Measurements from ENCODE around the gene GSDMA.

Gene GSDMA, protein sequence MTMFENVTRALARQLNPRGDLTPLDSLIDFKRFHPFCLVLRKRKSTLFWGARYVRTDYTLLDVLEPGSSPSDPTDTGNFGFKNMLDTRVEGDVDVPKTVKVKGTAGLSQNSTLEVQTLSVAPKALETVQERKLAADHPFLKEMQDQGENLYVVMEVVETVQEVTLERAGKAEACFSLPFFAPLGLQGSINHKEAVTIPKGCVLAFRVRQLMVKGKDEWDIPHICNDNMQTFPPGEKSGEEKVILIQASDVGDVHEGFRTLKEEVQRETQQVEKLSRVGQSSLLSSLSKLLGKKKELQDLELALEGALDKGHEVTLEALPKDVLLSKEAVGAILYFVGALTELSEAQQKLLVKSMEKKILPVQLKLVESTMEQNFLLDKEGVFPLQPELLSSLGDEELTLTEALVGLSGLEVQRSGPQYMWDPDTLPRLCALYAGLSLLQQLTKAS

DNA sequence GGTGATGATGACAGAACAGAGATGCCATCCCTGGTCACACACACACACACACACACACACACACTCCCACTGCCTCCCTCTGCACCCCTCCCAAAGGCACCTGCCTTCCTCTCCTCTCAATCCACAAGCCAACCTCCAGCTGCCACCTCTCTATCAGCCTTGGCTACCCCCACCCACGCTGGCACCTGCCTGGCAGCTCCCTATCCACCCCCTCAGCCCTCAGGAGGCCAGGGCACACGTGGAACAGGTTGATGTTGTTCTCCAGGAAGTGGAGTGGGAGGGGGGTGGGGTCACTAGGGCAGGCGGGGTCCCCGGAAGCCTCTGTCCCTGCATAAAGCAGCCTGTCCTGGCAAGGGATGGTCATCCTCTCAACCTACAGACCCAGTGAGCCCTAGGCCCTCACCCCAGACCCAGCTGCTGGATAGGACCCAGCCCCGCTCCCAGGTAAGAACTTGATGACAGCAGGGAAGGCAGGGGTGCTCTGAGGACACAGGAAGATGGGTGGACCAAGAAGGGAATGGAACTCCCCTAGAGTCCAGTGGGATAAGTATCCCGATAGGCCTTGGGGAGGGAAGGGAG lies at the start of gene GSDMA:
Gene GSDMA (plus strand): TSS at position 363 of the 579 bp plus-strand sequence. CDS start 2,684 bp downstream, outside the sequence.
- DNase-seq = no peak

DNA sequence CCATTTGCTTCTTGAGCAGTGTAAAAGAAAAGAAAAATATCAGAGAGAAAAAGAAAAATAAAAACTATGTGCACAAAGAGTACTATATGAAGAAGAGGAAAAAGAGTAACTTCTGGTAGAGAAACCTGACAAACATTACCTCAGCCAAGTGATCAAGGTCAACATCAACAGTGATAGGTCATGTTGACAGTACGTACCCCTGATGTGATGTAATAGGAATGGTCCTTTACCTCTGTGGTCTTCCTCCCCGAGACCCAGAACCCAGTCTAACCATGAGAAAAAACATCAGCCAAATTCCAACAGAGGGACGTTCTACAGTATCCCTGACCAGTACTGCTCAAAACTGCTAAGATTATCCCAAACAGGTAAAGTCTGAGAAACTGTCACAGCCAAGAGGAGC lies 48.8 kb upstream of the GSDMA start:
- no peak for DNase-seq

DNA sequence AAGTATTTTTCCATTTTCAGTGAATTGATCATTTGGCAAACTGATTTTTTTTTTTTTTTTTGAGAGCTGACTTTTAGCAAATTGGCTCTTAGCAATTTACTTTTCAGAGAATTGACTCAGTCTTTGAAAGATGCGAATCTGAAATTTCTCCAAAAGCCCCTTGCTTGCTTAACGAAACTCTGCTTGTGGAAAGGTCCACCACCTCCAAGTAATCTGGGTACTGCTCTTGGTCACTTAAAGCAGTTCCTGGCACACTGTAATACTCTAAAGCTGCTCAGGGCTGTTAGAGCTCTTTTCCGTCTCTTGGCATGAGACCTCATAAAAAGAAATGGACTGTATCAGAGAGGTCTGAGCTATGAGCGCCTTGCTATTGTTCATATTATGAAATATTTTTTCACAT lies 47.2 kb upstream of the GSDMA start:
- no peak for DNase-seq

DNA sequence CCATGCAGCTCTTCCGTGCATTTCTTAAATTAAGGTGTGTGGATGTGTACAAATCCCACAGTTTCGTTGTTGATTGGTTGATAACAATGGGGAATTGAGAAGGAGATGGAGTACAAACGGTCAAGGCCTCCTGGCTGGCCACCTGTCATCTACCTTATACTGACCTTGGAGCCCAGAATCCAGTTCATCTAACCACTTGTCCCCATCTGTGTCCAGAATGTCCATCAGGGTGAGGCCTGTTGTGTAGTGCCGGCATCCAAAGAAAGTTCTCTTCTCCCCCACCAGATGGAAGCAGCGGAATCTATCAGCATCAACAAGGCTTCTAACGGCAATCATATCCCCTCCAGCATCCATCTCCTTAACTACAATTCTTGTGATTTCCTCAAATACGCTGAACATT lies 45.9 kb upstream of the GSDMA start:
- no peak for DNase-seq

DNA sequence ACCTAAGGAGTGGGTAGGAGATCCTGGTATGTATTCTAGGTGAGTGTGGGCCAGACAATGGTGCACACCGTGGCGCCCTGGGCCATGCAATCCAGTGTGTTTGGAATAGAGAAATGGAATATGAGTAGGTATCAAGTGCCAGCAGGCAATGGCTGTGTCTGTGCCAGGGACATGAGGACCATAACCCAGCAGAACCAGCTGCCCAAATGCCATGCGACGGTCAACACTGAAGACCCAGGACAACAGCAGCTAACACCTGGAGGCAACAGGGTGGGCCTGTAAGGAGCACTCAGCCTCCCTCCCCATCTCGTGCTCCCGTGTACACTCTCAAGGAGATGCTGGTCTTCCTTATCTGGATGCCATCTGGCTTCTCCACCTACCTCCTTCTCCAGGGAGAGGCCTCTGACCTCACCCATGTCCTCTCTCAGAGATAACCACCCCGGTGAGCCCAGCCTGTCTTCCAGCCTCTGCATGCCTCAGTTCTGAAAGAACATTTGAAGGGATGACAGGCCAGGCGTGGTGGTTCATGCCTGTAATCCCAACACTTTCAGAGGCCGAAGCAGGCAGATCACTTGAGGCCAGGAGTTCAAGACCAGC lies 43.6 kb upstream of the GSDMA start:
- DNase-seq = no peak

DNA sequence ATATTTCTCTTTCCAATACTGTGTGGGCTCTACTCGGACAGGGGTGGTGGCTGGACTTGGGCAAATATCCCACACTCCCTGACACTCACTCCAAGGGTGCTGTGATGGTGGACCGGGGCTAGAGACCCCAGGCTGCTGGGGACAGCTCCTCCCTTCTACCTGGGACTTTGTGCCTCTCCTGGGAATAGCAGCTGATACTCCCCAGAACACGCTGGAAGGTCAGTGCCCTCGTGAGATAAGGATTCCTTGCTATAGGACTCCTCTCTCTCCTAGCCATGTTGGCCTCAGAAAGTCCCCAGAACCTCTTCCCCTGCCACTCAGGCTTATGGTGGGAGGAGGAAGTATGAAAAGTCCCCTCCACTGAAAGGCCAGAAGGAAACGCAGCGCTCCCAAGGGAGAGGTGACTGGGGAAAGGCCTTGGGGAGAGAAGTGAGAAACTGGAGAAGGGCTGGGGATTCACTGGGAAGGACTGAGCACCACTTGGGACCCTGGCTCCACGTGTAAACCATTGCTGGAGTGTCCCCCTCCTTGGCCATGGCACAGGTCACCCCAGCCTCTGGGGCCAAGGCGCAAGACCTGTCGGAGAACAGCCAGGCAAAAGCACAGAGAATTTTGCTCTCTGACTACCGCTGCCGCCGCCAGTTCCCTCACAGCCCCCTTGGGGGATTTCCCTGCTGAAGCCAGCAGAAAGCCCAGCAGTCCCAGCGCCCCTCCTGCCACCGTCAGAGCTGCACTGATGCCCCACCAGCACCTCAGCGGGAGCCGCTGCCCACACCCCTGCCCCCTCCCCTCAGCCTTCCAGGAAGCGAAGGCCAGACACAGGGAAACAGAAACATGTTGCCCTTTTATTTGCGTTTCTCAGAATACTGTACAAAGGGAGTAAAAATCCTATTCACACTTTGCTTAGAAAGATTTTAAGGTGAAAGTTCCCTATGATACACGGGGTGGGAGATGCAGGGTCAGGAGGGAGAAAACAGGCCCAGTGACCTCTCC lies 42.3 kb upstream of the GSDMA start:
- DNase-seq = no peak

DNA sequence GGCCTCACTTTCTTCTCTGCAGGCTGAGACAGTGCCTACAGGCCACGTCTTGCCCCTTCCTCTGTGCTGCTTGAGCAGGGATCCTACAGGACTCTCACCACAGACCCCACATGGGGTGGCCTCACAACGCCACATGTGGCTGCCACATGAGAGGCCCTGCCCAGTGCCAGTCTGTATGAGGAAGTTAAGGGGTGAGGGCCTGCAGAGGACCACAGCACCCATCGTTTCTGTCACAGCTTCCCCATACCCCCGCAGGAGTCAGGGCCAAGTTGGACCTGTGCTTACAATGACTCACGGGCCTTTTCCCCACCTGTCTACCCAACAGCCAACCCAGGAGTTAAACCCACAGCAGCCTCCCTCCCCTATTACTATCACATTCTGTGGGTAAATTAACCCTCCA lies 41.5 kb upstream of the GSDMA start:
- DNase-seq = no peak

DNA sequence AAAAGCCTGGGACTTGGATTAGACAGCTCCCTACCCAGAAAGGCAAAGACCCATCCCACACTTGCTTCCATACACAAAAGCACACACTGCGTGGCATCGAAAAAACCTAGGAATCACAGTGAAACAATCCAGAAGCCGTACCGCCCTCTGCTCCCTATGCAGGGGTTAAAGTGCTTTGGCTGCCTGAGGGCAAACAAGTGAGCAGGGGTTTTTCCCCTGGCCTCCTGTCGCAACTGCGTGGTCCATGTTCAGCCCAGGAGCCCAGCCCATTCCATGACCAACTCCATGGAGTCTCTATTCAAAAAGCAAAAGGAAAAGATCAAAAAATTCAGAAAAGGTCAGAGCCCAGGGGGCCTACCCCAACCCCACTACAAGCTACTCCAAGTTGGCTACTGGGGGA lies 40.8 kb upstream of the GSDMA start:
- DNase-seq = no peak

DNA sequence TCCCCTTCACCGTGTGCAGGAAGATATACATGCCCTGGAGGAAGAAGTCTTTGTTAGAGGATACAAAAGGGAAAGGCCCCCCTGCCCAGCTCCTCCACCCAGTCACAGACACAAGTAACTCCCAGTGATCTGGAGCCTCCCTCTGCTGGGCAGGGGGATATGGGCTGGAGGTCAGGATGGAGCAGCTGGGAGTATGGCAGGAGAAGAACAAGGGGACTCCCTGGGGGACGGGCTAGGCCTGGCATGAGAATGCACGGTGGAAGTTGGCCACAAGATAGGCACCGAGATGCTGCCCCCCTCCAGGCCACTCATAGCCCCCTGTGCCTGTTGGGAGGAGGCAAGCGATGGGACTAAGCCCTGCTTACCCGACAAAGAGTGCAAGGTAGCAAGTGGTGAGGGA lies 39.6 kb upstream of the GSDMA start:
- no peak for DNase-seq

DNA sequence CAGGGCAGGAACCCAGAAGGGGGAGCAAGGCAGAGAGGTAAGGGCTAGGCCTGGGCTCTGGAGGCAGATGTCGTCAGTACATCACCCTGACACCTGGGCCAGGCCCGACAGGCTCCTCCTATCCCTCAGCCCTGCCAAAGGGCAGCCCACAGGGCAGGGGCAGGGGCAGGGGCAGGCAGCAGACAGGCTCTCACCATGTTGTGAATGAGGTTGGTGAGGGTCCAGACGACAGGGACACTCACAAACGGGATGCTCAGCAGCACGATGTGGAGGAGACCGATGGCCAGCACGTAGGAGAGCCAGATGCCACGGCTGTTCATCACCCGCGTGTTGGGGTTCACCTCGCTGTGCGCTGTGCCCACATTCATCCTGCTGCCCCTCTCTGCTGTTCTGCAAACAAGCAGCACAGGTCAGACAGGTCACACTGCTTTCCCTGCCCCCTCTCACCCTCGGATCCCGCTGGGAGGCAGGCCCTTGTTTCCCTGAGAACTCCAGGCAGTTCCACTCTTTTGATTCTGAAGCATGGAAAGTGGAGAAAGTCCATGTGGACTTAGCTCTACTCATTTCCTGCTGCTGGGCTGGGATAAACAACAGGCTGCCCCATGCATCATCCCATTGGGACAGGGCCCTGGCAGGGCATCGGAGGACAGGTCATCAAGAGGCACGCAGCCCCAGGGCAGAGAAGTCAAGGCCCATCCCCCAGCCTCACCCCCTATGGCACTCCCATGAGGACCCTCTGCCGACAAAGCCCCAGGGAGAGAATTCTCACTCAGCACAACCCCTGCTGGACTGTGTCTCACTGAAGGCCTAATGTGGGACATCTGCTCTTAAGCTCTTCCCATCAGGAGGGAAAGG lies 38.7 kb upstream of the GSDMA start:
- DNase-seq = no peak

DNA sequence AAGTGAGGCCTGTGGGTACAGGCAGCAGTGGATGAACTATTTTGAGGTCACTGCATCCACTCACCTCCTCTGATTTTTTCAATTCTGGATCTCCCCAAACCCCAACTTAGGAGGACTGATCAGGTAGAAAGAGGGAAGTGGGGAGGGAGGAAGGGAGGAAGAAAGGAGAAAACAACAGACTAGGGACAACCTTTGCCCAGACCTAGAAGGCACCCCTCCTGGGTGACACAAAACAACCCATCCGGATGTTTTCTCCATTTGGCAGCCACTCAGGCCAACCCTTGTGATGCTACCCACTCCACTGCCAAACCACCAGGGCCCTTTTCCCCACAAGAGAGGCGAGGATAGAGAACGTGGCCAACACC lies 38.1 kb upstream of the GSDMA start:
- DNase-seq = no peak

DNA sequence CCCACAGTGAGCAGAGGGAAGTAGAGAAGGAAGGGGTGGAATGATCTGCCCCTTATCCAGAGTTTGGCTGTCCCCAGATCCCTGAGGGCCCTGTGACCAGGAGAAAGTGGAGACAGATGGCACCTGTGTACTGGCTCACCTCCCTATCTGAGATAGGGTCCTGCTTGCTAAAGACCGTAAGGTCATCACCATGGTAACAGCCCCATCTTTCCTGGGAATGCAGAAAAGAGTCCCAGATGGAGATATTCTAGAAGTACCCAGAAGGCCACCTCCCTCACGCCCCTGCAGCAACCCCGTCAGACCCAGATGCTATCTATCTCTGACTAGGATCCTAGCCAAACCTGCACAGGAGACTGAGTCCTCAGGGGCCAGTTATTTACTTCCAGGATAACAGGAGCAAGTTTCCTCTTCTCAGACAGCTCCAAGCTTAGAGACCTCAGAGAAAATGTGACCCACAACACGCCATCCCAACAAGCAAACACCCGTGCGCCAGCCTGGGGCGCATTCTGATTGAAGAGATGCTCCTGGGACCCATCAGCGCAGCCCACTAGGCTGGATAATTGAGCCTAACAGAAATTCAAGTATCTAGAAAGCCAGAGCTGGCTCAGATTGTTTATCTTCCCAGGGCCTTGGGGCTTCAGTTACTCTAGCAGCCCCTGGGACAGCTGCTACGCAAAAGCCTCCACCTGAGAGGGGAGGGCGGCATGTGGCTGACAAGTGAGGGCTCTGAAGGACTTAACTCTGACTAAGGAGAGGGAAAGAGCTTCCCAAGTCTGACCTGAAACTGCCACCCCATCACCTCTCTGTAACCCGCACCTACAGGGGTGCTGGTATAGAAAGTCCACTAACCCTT lies 37.3 kb upstream of the GSDMA start:
- DNase-seq = no peak

DNA sequence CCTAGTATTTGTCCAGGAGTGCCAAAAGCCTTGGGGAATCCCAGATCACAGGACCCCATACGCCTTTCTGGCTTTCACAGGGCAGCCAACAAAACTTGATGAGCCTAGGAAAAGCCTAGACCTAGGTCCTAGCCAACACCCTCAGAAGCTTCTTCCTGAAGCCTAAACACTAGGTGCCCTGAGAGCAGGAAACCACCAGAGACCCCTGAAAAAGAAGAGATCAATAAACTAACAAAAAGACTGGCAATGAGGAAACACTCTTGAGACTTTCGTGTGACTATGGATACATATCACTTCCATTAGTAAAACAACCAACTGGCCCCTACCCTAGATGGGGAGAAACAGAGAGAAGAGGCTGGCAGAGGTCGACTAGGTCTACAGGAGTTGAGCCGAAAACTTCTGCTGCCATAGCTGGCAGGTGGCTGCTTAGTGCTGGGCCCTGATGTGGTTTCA lies 36.6 kb upstream of the GSDMA start:
- no peak for DNase-seq

DNA sequence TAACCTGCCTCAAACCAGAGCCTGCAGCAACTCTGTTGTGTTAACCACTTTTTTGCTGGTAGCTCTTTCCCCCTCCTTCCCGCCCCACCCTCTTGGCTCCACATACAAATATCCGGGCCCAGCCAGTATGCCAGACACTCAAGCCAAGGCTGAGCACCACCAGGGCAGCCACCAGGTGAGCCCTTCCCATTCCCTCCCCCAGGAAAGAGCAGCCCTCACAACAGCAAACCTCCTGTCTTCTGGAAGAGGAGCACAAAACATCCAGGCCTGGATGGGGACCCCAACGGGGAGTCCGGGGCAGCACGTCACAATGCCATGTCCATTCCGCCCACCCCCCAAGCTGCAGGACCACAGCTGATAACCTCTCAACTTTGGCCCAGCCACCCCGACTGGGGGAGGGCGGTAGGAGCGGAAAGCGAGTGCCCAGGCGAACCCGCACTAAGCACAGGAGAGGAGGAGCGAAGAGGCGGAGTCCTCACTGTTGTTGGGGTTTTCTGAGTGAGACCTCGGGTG lies 36.2 kb upstream of the GSDMA start:
- no peak for DNase-seq

DNA sequence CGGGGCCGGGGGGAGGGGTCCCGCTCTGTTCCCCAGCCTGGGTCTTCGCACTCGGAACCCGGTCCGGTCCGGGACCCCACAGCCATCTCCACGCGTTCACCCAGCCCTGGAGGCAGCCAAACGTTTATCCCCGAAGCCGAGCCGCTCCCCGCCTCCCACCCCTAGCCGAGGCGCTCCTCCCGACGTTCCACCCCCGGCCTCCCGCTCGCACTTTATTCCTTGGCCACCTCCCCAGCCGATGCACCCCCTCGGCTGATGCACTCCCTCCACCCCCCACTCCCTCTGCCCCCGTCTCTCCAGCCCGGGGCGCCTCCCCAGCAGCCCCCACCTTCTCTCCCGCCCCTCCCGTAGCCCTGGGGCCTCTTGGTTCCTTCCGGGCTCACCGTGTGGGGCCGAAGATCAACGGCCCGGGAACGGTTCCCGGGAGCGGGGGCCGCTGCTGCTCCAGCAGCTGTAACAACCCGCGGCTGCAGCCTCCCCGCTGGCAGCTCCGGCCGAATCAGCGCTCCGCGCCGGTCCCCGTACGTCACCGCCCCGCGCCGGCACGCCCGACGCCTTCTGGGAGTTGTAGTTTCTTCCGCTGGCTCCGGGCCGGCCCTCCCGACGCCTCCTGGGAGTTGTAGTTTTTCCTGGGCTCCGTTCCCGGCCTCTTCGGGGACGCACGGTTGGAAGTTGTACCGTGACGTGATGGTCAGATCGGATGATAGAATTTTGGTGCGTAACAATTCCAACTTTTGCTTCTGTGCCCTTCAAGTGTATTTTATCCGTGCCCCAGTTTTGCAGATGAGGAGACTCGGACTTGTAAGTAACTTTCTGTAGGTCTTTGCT lies 35.5 kb upstream of the GSDMA start, which contains the start of the genes LRRC3C and ORMDL3:
Gene LRRC3C (plus strand): TSS at position 632 of the 828 bp plus-strand sequence. CDS start 13,792 bp downstream, outside the sequence.
Gene ORMDL3 (minus strand): TSS at position 501 of the 828 bp plus-strand sequence. CDS start 3,398 bp downstream, outside the sequence.
- peak; percentile 81 for DNase-seq

DNA sequence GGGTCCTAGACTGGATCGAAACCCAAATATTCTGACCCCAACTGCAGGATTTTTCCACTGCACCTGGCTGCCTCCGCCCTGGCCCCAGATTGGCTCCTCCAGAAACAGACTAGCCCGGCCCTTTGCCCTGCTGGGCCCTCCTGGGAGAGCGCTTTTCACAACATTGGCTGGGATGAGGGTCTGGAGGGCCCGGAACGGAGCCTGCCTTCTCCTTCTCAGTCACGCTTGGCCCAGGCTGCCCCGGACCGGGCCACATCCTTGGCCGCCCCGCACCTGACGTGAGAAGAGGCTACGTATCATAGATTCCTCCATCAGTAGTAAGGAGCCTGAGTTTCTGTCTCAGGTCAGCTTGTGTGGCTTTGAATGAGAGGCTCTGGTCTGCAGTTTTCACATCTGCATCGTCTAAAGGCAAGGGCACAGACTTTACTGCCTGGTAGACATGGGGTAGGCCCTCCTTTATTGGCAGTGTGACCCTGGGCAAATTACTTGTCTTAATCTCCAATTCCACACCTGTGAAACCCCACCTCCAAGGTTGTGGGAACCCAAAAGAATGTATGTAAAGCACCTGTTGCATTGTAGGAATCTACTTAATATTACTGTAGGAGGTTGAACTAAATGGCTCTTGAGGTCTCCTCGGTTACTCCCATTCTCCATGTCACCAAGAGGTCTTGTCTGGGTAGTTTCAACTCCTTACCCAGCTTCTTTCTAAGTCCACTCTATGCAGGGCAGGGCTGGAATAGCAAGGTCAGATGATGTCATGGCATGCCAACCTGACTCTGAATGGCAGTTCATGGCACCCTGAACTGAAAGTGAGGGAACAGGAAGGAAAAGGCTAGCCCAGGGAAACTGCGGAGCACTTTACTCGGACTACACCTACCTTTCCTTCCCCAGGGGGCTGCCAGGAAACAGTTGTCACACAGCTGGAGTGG lies 34.6 kb upstream of the GSDMA start:
- DNase-seq = no peak

DNA sequence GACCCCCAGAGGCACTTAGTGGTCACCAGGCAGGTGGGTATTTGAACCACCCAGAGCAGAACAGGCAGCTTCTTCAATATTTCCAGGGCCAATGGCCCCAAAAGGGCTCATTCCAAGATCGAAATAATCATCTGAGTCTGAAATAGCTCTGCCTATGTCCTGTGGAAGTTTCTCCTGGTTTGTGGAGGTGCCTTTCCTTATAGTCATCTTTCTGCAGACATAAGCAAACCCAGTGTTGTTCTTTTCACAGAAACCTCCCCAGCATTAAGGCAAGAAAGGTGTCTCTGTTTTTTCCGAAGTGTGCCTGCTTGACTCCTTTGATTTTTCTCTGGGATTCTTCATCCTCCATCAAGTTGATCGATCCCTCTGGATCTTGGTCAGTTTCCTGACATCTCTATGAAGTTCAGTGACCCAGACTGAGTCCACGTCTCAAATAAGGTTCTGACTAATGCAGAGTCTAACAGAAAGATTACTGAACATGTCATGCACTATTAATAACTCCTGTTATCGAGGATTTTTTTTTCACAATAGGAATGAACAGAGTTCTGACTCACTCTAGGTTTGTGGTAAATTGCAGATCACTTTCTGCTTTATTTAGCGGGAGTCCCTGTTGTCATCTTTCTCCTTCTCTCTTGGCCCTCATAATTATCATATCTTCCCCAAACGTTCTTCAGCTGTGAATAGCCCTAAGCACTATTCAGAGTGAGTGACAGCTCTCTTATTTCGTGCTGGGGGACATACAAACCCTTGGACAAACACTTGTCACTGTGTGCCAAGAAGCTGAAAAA lies 33.8 kb upstream of the GSDMA start:
- no peak for DNase-seq

Data from NCI-H1694 treated with DMSO at 0.1 percent for 48 hours (cell line).